ENCODE data around the gene PTEN. TPM values are rescaled to one million over a fixed set of nuclear protein-coding genes. Genes with fewer than 3 reads are reported as not detected.

Gene PTEN
- total RNA-seq, 4 donors from 2014 or later: 27.9 to 131 (median 68.1) TPM

GRCh38 chr10:87860156-87860795 lies 3.1 kb upstream of the PTEN start:
- Histone ChIP-seq H3K4me1 (peaks cover 4 to 18% (median 10%) of the 10 kb centered on the region in 3 donors), H3K4me3 (no peak overlapping the region), H3K27me3 (no peaks in the 10 kb centered on the region), H3K36me3 (no peaks in the 10 kb centered on the region), H3K9me3 (no peaks in the 10 kb centered on the region), H3K27ac (peak overlapping the region in 3 of 4 donors; percentile 12 to 99 (median 18))
- peak; percentile 21 to 63 (median 38) for TF ChIP-seq CTCF (IDR thresholded peaks at IDR 0.05)
- no peak for TF ChIP-seq POLR2A (IDR thresholded peaks at IDR 0.05)
- WGBS, 2 donors: 51 to 66% methylated on average over 3 of the region's 3 CpGs
- intact Hi-C loops (cut with DNase I): loop anchor here (10.0 kb wide), 1 partner anchor 695 kb away; no protein-coding TSS in a partner anchor
- no peak for DNase-seq

GRCh38 chr10:87860816-87861403 lies 2.5 kb upstream of the PTEN start:
- WGBS, 2 donors: 71 to 75% methylated on average over 4 of the region's 4 CpGs
- no peak for DNase-seq
- no peaks in the 10 kb centered on the region for H3K27me3 ChIP-seq
- peak overlapping the region in 2 of 4 donors; percentile 92 to 97 for H3K4me3 ChIP-seq
- H3K4me1 ChIP-seq: peaks cover 4 to 18% (median 10%) of the 10 kb centered on the region in 3 donors
- H3K27ac ChIP-seq: peak overlapping the region; percentile 96 to 99 (median 98)
- no peaks in the 10 kb centered on the region for H3K36me3 ChIP-seq
- TF ChIP-seq POLR2A (IDR thresholded peaks at IDR 0.05): no peak
- no peak for TF ChIP-seq CTCF (IDR thresholded peaks at IDR 0.05)
- no peaks in the 10 kb centered on the region for H3K9me3 ChIP-seq
- intact Hi-C loops (cut with DNase I): loop anchor here (10.0 kb wide), 1 partner anchor 694 kb away; no protein-coding TSS in a partner anchor

- no peak for DNase-seq
- Histone ChIP-seq H3K4me1 (peaks cover 4 to 18% (median 10%) of the 10 kb centered on the region in 3 donors), H3K4me3 (peak overlapping the region; percentile 69 to 97 (median 92)), H3K27ac (peak overlapping the region; percentile 96 to 99 (median 98)), H3K36me3 (no peaks in the 10 kb centered on the region), H3K9me3 (no peaks in the 10 kb centered on the region), H3K27me3 (no peaks in the 10 kb centered on the region)
- TF ChIP-seq POLR2A (IDR thresholded peaks at IDR 0.05) (no peak), CTCF (IDR thresholded peaks at IDR 0.05) (no peak)
- intact Hi-C loops (cut with DNase I): loop anchor here (10.0 kb wide), 1 partner anchor 693 kb away; no protein-coding TSS in a partner anchor
- WGBS, 2 donors: 2 to 4% methylated on average over 9 to 13 of the region's 16 CpGs
Observed at GRCh38 chr10:87861566-87861952, 1.9 kb upstream of the PTEN start.

- Histone ChIP-seq H3K36me3 (no peaks in the 10 kb centered on the region), H3K27me3 (no peaks in the 10 kb centered on the region), H3K9me3 (no peaks in the 10 kb centered on the region), H3K4me1 (peaks cover 4 to 20% (median 10%) of the 10 kb centered on the region in 3 donors), H3K4me3 (peak overlapping the region; percentile 69 to 97 (median 92)), H3K27ac (peak overlapping the region; percentile 96 to 99 (median 98))
- WGBS, 2 donors: 1 to 5% methylated on average over 13 to 18 of the region's 57 CpGs
- intact Hi-C loops (cut with DNase I): loop anchor here (10.0 kb wide), 1 partner anchor 693 kb away; no protein-coding TSS in a partner anchor
- peak in 3 of 6 experiments; percentile 24 to 29 (median 27) for TF ChIP-seq CTCF (IDR thresholded peaks at IDR 0.05)
- TF ChIP-seq POLR2A (IDR thresholded peaks at IDR 0.05): peak in 2 of 4 donors; percentile 42 to 82
- DNase-seq: peak; percentile 92
Observed at GRCh38 chr10:87861953-87862678, 1.3 kb upstream of the PTEN start.

All from esophagus squamous epithelium (tissue), 5 donors.